ENCODE data around the gene ATP5MC3.

The ATP5MC3 gene

GRCh38 chr2:175151791-175152190 lies 29.7 kb downstream of the ATP5MC3 start:
- TF ChIP-seq, protein P1, sequence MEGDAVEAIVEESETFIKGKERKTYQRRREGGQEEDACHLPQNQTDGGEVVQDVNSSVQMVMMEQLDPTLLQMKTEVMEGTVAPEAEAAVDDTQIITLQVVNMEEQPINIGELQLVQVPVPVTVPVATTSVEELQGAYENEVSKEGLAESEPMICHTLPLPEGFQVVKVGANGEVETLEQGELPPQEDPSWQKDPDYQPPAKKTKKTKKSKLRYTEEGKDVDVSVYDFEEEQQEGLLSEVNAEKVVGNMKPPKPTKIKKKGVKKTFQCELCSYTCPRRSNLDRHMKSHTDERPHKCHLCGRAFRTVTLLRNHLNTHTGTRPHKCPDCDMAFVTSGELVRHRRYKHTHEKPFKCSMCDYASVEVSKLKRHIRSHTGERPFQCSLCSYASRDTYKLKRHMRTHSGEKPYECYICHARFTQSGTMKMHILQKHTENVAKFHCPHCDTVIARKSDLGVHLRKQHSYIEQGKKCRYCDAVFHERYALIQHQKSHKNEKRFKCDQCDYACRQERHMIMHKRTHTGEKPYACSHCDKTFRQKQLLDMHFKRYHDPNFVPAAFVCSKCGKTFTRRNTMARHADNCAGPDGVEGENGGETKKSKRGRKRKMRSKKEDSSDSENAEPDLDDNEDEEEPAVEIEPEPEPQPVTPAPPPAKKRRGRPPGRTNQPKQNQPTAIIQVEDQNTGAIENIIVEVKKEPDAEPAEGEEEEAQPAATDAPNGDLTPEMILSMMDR (IDR thresholded peaks at IDR 0.05; ENCODE audit: control extremely low read depth, extremely low read depth, low read depth, missing control alignments), result no peak
- no peak for DNase-seq (ENCODE audit: extremely low spot score)
- POLR2A ChIA-PET, result interaction anchor here (1.3 kb wide), 1 partner anchor 17 kb away, joined by 4 read pairs; the partner anchor contains the start of gene ATF2
- CTCF ChIA-PET, result interaction anchor here (5.9 kb wide), 1 partner anchor 13 kb away, joined by 42 read pairs; no protein-coding TSS in a partner anchor

- ChIA-PET POLR2A (no interaction called here), CTCF (interaction anchor here (1.3 to 5.9 kb wide), 2 partner anchors 9 to 10 kb away, joined by 3 to 42 read pairs; no protein-coding TSS in a partner anchor)
- TF ChIP-seq, protein P1 (IDR thresholded peaks at IDR 0.05; ENCODE audit: control extremely low read depth, extremely low read depth, low read depth, missing control alignments), result no peak
- no peak for DNase-seq (ENCODE audit: extremely low spot score)
Observed at GRCh38 chr2:175147186-175147585, 34.3 kb downstream of the ATP5MC3 start.

DNA sequence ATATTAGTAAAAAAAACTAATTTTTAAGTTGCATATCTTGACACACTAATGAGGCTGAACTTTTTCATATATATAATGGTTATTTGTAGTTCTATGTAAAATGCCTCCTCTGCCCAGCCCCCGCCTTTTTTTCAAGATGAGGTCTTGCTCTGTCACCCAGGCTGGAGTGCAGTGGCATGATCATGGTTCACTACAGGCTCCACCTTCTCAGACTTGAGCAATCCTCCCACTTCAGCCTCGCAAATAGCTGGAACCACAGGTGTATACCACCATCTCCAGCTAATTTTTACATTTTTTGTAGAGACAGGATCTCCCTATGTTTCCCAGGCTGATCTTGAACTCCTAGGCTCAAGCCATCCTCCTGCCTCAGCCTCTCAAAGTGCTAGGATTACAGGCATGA lies 37.8 kb downstream of the ATP5MC3 start:
- TF ChIP-seq, protein P1 (IDR thresholded peaks at IDR 0.05; ENCODE audit: control extremely low read depth, extremely low read depth, low read depth, missing control alignments), result no peak
- ChIA-PET CTCF (no interaction called here), POLR2A (no interaction called here)
- DNase-seq (ENCODE audit: extremely low spot score), result no peak

- CTCF ChIA-PET, result interaction anchor here (1.1 kb wide), 1 partner anchor 17 kb away, joined by 5 read pairs; no protein-coding TSS in a partner anchor
- TF ChIP-seq, protein P1 (IDR thresholded peaks at IDR 0.05; ENCODE audit: control extremely low read depth, extremely low read depth, low read depth, missing control alignments), result no peak
- POLR2A ChIA-PET, result no interaction called here
- no peak for DNase-seq (ENCODE audit: extremely low spot score)
Observed at GRCh38 chr2:175143191-175143590, 38.3 kb downstream of the ATP5MC3 start.

GRCh38 chr2:175140332-175140731 lies 41.2 kb downstream of the ATP5MC3 start:
- POLR2A ChIA-PET, result no interaction called here
- no peak for DNase-seq (ENCODE audit: extremely low spot score)
- CTCF ChIA-PET, result interaction anchor here (1.4 to 6.6 kb wide), 2 partner anchors 10 to 15 kb away, joined by 4 to 42 read pairs; no protein-coding TSS in a partner anchor
- TF ChIP-seq, protein P1 (IDR thresholded peaks at IDR 0.05; ENCODE audit: control extremely low read depth, extremely low read depth, low read depth, missing control alignments), result no peak

DNA sequence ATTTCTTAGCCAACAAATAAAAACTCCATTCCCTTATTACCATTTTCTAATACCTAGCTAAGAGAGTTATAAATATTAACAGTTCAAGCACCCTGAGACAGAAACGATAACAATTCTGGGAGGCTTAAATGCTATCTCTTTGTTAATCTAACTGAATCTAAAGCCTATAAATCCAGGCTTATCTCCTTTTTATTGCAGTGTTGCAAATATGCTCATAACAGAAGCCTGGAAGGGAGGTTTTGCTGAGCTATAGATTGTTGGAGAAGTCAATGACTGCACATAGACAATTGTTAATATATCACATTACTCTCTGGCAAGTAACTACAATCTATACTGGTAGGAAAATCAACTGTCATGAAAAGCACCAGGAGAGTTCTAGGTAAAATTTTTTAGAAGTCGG lies 43.7 kb downstream of the ATP5MC3 start:
- POLR2A ChIA-PET, result no interaction called here
- TF ChIP-seq, protein P1 (IDR thresholded peaks at IDR 0.05; ENCODE audit: control extremely low read depth, extremely low read depth, low read depth, missing control alignments), result no peak
- no peak for DNase-seq (ENCODE audit: extremely low spot score)
- CTCF ChIA-PET, result interaction anchor here (0.8 to 6.6 kb wide), 9 partner anchors 9 to 98 kb away, joined by 3 to 42 read pairs (median 4); no protein-coding TSS in a partner anchor

Measured in GM10248 (cell line).